ENCODE measurements around the gene STRN4. TPM values are rescaled to one million over a fixed set of nuclear protein-coding genes. Genes with fewer than 3 reads are reported as not detected.

The STRN4 gene
- total RNA-seq, 2 experiments from 2014 or later: 68.0 to 115 TPM

- H3K4me3 ChIP-seq (ENCODE audit: low read depth, low read length, poor library complexity, severe bottlenecking): peak within 1 kb of the TSS; percentile 99
- DNase-seq (ENCODE audit: low spot score): peak; percentile 36
- H3K36me3 ChIP-seq (ENCODE audit: insufficient read depth, low read length): peaks cover 36% of the 10 kb centered on the region
- H2AFZ ChIP-seq (ENCODE audit: low read length): peak within 1 kb of the TSS; percentile 49; the same call in 1 of the 2 replicates
- no peaks in the 10 kb centered on the region for H3K9me3 ChIP-seq (ENCODE audit: low read length)
- no peaks in the 10 kb centered on the region for H3K9me2 ChIP-seq (ENCODE audit: insufficient read depth, low read length)
- peak within 1 kb of the TSS; percentile 87 for H3K4me2 ChIP-seq (ENCODE audit: low read length)
- CTCF ChIA-PET (ENCODE audit: unreplicated experiment): no interaction called here
- peak within 1 kb of the TSS; percentile 62 for H3K27ac ChIP-seq (ENCODE audit: low read depth, low read length, poor library complexity, severe bottlenecking)
- H3K4me1 ChIP-seq (ENCODE audit: insufficient read depth, low read length, poor library complexity, severe bottlenecking): peaks cover 46% of the 10 kb centered on the region
- BruUV-seq (replicated peaks): no TSS peak
- H4K20me1 ChIP-seq (ENCODE audit: insufficient read depth, low read length): peaks cover 15% of the 10 kb centered on the region; the same call in 1 of the 2 replicates
- POLR2A ChIA-PET: no interaction called here
- intact Hi-C loops (cut with micrococcal nuclease; ENCODE audit: unreplicated experiment): no loop called here
- peaks cover 51% of the 10 kb centered on the region for H3K79me2 ChIP-seq (ENCODE audit: insufficient read depth, low read depth, low read length)
- no peak for TF ChIP-seq EZH2phosphoT487 (IDR thresholded peaks at IDR 0.05; ENCODE audit: borderline replicate concordance, low read depth, low read length)
- no peak for TF ChIP-seq CTCF (conservative IDR thresholded peaks at IDR 0.05; ENCODE audit: low read length)
These were observed 549 bp downstream of the STRN4 start, which contains the start of gene FKRP for GRCh38 chr19:46745521-46746280. Gene FKRP, plus strand, starts transcription at chr19:46746057. Its CDS starts 9,394 bp downstream, at chr19:46755451.

GRCh38 chr19:46745030-46745429, 1.2 kb downstream of the STRN4 start:
- Histone ChIP-seq H3K36me3 (ENCODE audit: insufficient read depth, low read length) (peaks cover 41% of the 10 kb centered on the region), H3K27ac (ENCODE audit: low read depth, low read length, poor library complexity, severe bottlenecking) (no peak overlapping the region), H3K4me2 (ENCODE audit: low read length) (peak overlapping the region; percentile 87), H2AFZ (ENCODE audit: low read length) (no peak overlapping the region), H3K9me2 (ENCODE audit: insufficient read depth, low read length) (no peaks in the 10 kb centered on the region), H3K4me3 (ENCODE audit: low read depth, low read length, poor library complexity, severe bottlenecking) (peak overlapping the region; percentile 99), H3K79me2 (ENCODE audit: insufficient read depth, low read depth, low read length) (peaks cover 58% of the 10 kb centered on the region), H3K4me1 (ENCODE audit: insufficient read depth, low read length, poor library complexity, severe bottlenecking) (peaks cover 39% of the 10 kb centered on the region), H3K9me3 (ENCODE audit: low read length) (no peaks in the 10 kb centered on the region), H4K20me1 (ENCODE audit: insufficient read depth, low read length) (peaks cover 15% of the 10 kb centered on the region; the same call in 1 of the 2 replicates)
- no TSS peak for BruUV-seq (replicated peaks)
- CTCF ChIA-PET (ENCODE audit: unreplicated experiment): no interaction called here
- POLR2A ChIA-PET: no interaction called here
- TF ChIP-seq EZH2phosphoT487 (IDR thresholded peaks at IDR 0.05; ENCODE audit: borderline replicate concordance, low read depth, low read length): no peak
- TF ChIP-seq CTCF (conservative IDR thresholded peaks at IDR 0.05; ENCODE audit: low read length): no peak
- no peak for DNase-seq (ENCODE audit: low spot score)
- intact Hi-C loops (cut with micrococcal nuclease; ENCODE audit: unreplicated experiment): no loop called here

Data from OCI-LY7 (cell line).